Endothelial cell (in vitro differentiated cells): ENCODE measurements around the gene TNFRSF4. TPM values are rescaled to one million over a fixed set of nuclear protein-coding genes. Genes with fewer than 3 reads are reported as not detected.

Source experiments
- DNase-seq: peaks from one replicate; pipeline ENCODE4 v3.0.0; 2021; ENCODE audit warnings: low spot score
- H3K27ac Mint-ChIP-seq: one replicate; pipeline ENCODE4 v1.8.0; 2021; ENCODE audit warnings: mixed read lengths, inconsistent platforms; ENCODE audit not compliant: unreplicated experiment
- H3K27me3 Mint-ChIP-seq: one replicate; pipeline ENCODE4 v1.8.0; 2021; ENCODE audit warnings: mild to moderate bottlenecking, moderate library complexity, mixed read lengths, inconsistent platforms; ENCODE audit not compliant: unreplicated experiment
- H3K36me3 Mint-ChIP-seq: one replicate; pipeline ENCODE4 v1.8.0; 2021; ENCODE audit warnings: mild to moderate bottlenecking, low read depth, mixed read lengths, inconsistent platforms; ENCODE audit not compliant: unreplicated experiment
- H3K4me1 Mint-ChIP-seq: one replicate; pipeline ENCODE4 v1.8.0; 2021; ENCODE audit warnings: mild to moderate bottlenecking, mixed read lengths, inconsistent platforms; ENCODE audit not compliant: unreplicated experiment
- H3K4me3 Mint-ChIP-seq: one replicate; pipeline ENCODE4 v1.8.0; 2021; ENCODE audit warnings: mild to moderate bottlenecking, mixed read lengths, inconsistent platforms; ENCODE audit not compliant: unreplicated experiment
- H3K9me3 Mint-ChIP-seq: one replicate; pipeline ENCODE4 v1.8.0; 2021; ENCODE audit warnings: mixed read lengths, inconsistent platforms; ENCODE audit not compliant: unreplicated experiment
- CTCF ChIP-seq: fragments of 200-600 bp; sonication (generic); IDR thresholded peaks from one replicate; pipeline ENCODE4 v1.5.0; 2021; ENCODE audit warnings: antibody characterized with exemption; ENCODE audit not compliant: unreplicated experiment
- microRNA-seq: library from miRNA; unstranded; fragments of <30 nt; microRNA quantifications from one replicate; pipeline ENCODE4, GENCODE V29; 2020; ENCODE audit not compliant: unreplicated experiment
- total RNA-seq: library from RNA; stranded (reverse); fragmentation: NEBNext Ultra II Directional; extraction: Animal tissue kit (Norgen Biotek cat#: 25700); gene quantifications from one replicate; pipeline ENCODE4 v1.2.1, GENCODE V29; 2021; ENCODE audit not compliant: unreplicated experiment

Gene TNFRSF4
- total RNA-seq, 1 donor from 2014 or later, result 0.80 TPM

GRCh38 chr1:1161683-1162079 is 52.3 kb downstream of the TNFRSF4 start:
- Mint-ChIP-seq H3K9me3 (no peaks in the 10 kb centered on the region), H3K36me3 (peaks cover 7% of the 10 kb centered on the region), H3K27me3 (peaks cover 11% of the 10 kb centered on the region), H3K4me1 (peaks cover 7% of the 10 kb centered on the region), H3K4me3 (no peak overlapping the region), H3K27ac (no peak overlapping the region)
- DNase-seq, result no peak
- no peak for TF ChIP-seq CTCF

Small RNAs within 50 kb of the gene (microRNA-seq; reads per million reads assigned to microRNA genes)
- gene MIR200A, result 55.2 reads per million, percentile 78 among the genes with 10 or more reads in this experiment
- gene MIR200B, result 396 reads per million, percentile 90 among the genes with 10 or more reads in this experiment
- 82.9 reads per million, percentile 81 among the genes with 10 or more reads in this experiment for gene MIR429

Other genes starting within 250 kb of the TNFRSF4 start
- not detected for gene PLEKHN1, start 247.7 kb downstream of the TNFRSF4 start, total RNA-seq
- not detected for gene PERM1, start 232.1 kb downstream of the TNFRSF4 start, total RNA-seq
- 144 TPM for gene HES4, start 214.1 kb downstream of the TNFRSF4 start, total RNA-seq
- 33.3 TPM for gene ISG15, start 200.7 kb downstream of the TNFRSF4 start, total RNA-seq
- 374 TPM for gene AGRN, start 194.0 kb downstream of the TNFRSF4 start, total RNA-seq
- gene RNF223, start 139.8 kb downstream of the TNFRSF4 start, total RNA-seq, result not detected
- 16.6 TPM for gene C1orf159, start 98.1 kb downstream of the TNFRSF4 start, total RNA-seq
- gene TTLL10, start 40.3 kb downstream of the TNFRSF4 start, total RNA-seq, result not detected
- gene TNFRSF18, start 7.6 kb downstream of the TNFRSF4 start, total RNA-seq, result not detected
- gene SDF4, start 17.8 kb upstream of the TNFRSF4 start, total RNA-seq, result 130 TPM
- gene B3GALT6, start 18.1 kb upstream of the TNFRSF4 start, total RNA-seq, result 43.2 TPM
- 0.69 TPM for gene C1QTNF12, start 32.6 kb upstream of the TNFRSF4 start, total RNA-seq
- gene UBE2J2, start 59.7 kb upstream of the TNFRSF4 start, total RNA-seq, result 71.9 TPM
- gene SCNN1D, start 66.3 kb upstream of the TNFRSF4 start, total RNA-seq, result 3.9 TPM
- gene ACAP3, start 93.8 kb upstream of the TNFRSF4 start, total RNA-seq, result 54.0 TPM
- 14.0 TPM for gene PUSL1, start 94.4 kb upstream of the TNFRSF4 start, total RNA-seq
- 104 TPM for gene INTS11, start 110.5 kb upstream of the TNFRSF4 start, total RNA-seq
- 26.0 TPM for gene CPTP, start 110.6 kb upstream of the TNFRSF4 start, total RNA-seq
- 1.2 TPM for gene TAS1R3, start 117.1 kb upstream of the TNFRSF4 start, total RNA-seq
- 26.7 TPM for gene DVL1, start 135.3 kb upstream of the TNFRSF4 start, total RNA-seq
- gene MXRA8, start 144.4 kb upstream of the TNFRSF4 start, total RNA-seq, result 0.64 TPM
- 128 TPM for gene AURKAIP1, start 161.1 kb upstream of the TNFRSF4 start, total RNA-seq
- 266 TPM for gene CCNL2, start 185.2 kb upstream of the TNFRSF4 start, total RNA-seq
- 95.0 TPM for gene MRPL20, start 193.1 kb upstream of the TNFRSF4 start, total RNA-seq
- 0.31 TPM for gene ANKRD65, start 207.1 kb upstream of the TNFRSF4 start, total RNA-seq
- gene VWA1, start 221.5 kb upstream of the TNFRSF4 start, total RNA-seq, result 34.2 TPM
- gene ATAD3C, start 235.5 kb upstream of the TNFRSF4 start, total RNA-seq, result 2.9 TPM